HG02938 (cell line): ENCODE results near the gene STEAP4.

ENCODE experiments used
- ATAC-seq: cut with Tn5 transposase; IDR thresholded peaks from one replicate; pipeline ENCODE4 v1.9.1; 2021; ENCODE audit warnings: mild to moderate bottlenecking, moderate library complexity; ENCODE audit not compliant: unreplicated experiment

Gene STEAP4

DNA sequence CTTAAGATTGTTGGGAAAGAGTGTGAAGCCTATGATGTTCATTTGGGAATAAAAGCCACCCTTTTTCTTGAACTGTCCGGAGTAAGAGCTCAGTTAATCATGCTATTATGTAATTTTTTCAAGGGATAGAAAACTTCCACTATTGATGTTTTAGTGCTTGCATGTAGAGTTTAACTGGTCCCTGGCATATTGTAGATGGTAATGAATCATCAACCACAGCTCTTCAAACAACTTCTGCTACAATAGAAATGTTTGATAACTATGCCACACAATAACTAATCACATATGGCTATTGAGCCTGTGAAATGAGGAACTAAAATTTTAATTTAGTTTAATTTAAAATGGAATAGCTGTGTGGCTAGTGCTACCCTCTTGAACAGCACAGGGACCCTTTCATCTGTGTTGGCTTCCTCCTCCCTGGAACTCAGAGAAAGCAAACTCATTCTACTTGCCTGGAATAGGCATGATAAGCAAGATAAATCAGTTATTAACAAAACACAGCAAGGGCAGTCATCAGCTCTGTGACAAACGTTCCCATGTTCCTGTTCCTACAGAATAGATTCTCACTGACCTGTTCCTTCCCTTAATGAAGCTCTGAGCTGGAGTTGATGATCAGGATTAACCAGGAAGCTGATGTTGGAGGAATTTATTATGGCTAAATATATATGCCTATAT is 82.0 kb downstream of the STEAP4 start:
- ATAC-seq: no peak

DNA sequence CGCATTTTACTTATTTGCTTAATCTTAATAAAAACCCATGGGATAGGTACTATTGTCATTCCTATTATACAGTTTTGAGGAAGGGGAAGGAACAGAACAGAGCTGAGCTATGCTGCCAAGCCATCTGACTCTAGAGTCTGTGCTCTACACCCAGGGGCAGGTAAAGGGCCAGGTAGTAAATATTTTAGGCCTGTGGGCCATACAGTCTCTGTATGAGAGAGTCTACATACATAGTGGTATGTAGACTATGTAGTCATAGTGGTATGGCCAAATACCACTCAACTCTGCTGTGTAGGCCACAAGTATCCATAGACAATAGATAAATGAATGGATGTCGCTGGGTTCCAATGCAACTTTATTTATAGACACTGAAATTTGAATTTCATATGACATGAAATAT is 83.4 kb downstream of the STEAP4 start:
- ATAC-seq: no peak
